OCI-M1 (cell line): ENCODE data around the gene NR1H4.
"Not testable (repeated sequence)": the region's sequence is repeated elsewhere in the genome, so short reads cannot be mapped to it uniquely, and the experiment has no call there.

Experiments used
- DNase-seq: peaks from one replicate; lab custom pipeline; 2025; lab: John Stamatoyannopoulos, UW

NR1H4 gene

DNA sequence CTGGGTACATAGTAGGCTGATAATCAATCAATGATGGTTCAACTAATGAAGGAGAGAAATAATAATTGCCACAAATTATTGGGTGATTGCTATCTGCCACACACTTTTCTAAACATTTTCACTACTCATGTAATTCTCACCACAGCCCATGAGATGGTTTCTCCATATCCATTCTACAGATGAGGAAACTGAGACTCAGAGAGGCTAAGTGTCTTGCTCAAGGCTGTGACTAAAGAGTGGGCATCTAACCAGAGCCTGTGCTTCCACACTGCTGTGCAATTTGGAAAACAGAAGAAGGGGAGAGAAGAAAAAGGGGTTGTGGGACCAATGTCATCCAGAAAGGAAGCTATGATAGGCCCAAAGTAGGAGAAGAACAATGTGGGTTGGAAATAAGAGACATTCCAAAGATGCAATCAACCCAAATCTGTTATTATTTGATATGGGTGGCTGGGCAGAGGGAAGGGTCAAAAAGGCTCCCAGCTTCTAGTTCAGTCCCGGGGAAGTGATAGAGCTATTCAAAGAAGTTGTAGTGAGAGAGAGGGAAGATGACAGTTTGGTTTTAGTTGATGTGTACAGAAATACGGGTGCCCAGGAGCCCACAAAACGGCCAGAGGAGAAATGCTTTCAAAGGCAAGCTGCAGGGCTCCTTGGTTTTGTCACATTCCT lies 483 bp upstream of the NR1H4 start:
- DNase-seq, result no peak

DNA sequence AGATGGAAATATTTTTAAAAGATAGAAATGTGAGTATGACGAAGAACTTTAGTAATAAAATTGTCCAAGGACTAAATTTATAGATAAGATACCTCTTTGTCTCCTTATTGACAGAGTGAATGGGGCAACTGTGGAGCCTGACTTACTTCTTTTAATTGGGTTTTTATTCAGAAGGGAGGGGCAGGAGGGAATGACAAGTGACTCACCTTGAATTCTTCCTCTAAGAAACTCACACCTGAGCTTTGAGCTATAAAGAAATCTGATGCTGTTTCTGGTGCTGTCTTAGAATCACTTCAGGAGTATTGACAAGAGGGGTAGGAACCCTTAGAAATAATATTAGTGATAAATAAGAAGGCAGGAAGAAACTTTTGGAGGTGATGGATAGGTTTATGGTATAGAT lies 951 bp downstream of the NR1H4 start:
- no peak for DNase-seq

DNA sequence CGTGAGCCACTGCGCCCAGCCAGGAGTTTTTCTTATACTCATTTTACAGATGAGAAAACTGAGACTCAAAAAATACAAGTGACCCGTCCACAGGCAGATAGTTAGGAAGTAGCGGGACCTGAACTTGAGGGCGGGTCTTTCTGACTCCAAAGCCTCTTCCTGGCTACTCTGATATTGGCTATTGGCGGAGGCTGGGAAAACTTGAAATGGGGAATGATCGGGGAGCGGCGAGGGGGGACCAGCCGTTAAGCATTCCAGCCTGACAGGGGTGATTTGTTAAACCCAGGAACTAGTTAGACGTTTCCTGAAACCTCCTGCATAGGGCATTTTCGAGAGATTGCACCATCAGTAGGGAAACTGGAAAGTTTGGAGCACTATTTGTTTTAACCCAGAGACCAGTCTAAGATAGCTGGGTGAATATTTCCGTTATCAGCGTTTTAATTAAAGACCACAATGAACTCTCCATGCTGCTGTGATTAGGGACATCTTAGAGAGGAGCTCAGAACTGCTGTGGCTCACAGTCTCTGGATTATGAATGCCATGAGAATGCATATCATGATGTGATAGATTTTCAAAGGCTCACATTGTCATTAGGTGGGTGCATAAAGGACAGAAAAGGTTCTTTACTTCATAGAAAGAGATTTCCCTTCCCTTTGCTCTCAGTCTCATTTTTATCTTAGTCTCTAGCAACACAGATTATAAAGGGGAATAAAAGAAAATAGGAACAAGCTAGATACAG lies 2.5 kb downstream of the NR1H4 start:
- DNase-seq, result no peak

DNA sequence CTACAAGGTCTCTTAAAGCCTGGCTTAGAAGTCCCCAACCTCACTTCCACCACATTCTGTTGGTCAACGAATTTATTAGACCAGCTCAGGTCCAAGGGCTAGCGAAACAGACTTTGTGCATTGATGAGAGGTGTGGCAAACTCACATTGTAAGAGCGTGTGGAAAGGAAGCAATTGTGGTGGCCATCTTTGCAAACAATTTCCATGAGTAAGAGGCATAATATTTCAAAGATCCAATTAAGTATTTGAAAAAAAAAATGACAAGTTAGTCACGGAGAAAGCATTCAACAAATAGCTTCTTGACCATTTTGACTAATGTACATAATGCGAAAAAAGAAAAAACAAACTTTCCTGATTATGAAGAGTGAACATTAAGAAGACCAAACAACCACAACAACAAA lies 7.4 kb downstream of the NR1H4 start:
- DNase-seq, result no peak

DNA sequence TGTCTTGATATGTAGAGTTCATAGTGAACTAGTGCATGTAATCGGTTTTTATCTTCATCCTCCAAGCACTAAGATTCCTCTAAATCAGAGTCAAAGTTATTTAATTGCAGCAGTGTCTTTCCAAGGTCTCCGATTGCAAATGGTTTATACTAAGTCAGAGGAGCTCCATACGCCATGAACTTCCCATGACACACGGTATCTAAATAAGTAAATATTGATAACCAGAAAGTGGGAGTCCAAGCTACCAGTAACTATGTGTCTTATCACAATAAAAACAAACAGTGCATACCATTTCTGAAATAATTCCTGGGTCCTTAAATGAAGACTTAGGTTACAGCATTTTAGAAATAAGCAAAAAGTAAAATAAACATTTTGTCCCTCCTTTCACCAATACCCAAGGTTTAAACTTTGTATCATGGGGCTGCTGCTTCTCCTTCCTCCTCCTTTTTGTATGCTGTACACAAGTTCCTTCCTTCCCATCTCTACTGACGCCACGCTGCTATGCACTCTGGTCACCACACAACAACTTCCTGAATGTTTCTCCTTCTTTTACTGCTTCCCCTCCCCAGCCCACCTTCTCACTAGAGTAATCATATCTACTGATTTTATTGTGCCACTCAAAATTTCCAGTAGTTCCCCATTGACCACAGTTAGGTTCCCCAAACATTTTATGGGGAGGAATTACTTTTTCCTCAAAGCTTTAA lies 10.7 kb downstream of the NR1H4 start:
- no peak for DNase-seq

DNA sequence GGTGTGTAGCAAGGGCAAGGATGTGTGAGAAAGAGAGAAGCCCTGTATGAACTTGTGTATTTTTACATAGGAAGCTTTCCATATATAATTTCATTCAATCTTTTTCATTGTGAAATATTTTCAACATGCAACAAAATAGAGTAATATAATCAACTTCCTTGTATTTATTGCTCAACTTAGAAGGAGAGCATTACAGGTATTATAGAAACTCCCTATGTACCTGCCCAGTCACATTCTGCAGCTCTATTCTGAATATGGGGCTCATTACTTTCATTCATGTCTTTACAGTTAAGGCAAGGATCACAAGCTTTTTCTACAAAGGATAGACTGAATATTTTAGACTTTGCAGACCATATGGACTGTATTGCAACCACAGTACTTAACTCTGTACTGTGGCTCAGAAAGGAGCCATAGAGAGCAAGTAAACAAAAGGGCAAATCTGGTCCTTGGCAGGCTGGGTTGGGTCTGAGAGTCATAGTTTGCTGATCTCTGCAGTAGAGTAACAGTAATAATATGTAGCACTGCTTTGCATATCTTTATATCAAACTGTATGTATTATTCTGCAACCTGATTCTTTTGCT lies 11.3 kb downstream of the NR1H4 start:
- DNase-seq, result no peak

DNA sequence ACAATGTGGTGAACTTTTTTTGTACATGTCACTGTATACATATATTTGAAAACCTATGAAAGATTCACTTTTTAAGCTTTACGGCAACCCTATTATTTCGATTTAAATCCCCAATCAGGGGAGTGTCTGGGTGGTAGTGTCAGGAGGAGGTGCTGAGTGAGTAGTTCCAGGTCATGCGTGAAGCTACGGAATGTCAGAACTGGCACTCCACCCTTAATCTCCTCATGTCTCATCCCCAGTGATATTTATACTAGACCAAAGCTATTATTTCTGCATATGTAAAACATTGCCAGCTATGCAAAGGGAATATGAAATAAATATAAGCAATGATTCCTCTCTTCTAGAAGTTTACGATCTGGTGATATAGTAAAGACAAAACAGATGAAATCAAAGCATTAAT lies 12.3 kb downstream of the NR1H4 start:
- DNase-seq, result no peak

DNA sequence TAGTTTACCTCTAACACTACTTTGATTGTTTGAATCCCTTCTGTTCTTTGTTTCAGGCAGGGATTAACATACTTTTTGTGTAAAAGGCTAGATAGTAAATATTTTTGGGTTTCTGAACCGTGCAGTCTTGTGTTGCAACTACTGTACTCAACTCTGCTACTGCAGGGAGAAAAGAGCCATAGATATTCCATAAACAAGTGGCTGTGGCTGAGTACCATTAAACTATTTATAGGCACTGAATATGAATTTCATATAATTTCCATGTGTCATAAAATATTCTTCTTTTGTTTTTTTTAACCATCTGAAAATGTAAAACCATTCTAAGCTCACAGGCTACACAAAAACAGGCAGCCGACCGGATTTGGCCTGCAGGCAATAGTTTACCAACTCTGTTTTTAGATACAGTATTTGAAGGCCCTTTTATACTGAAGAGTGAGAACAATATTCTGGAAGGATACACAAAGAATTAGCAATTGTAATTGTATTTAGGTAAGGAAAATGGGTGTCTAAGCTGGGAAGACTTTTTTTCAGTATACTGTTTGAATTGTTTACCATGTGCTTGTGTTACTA lies 15.7 kb downstream of the NR1H4 start:
- no peak for DNase-seq

DNA sequence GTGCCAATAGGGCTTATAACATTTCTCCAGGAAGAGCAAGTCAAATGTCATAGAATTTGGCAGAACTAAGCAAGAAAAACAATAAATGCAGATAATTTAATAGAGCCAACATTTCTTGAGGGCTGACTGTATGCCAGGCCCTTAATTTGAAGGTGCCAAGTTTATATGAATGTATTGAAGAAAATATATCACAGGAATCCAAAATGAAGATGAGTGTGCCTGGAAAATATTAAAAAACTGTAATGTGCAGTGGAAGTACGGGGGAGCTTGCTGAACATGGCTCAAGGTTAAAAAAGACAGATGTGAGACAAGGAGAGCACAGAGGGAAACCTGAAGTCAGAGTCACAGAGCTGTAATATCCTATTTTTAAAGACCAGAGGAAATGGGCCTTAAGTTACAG lies 16.4 kb downstream of the NR1H4 start:
- no peak for DNase-seq

DNA sequence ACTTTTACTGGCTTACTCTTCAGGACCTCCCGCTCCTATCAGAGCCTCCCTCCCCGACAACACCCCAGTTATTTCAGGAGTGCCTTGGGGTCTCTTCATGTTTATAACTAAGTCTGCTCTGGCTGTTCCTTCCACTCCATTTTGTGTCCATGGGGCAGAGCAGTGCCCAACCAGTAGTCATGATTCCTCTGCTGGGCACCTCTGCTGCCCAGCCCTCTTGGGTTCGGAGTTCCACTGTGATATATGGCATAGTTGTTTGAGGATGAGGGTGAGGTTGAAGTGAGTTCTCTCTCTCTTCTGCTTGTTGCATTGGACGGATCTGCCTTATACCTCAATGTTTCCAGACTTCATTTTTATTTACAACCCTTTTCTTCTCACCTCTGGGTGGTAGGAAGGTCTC lies 17.4 kb downstream of the NR1H4 start:
- no peak for DNase-seq

DNA sequence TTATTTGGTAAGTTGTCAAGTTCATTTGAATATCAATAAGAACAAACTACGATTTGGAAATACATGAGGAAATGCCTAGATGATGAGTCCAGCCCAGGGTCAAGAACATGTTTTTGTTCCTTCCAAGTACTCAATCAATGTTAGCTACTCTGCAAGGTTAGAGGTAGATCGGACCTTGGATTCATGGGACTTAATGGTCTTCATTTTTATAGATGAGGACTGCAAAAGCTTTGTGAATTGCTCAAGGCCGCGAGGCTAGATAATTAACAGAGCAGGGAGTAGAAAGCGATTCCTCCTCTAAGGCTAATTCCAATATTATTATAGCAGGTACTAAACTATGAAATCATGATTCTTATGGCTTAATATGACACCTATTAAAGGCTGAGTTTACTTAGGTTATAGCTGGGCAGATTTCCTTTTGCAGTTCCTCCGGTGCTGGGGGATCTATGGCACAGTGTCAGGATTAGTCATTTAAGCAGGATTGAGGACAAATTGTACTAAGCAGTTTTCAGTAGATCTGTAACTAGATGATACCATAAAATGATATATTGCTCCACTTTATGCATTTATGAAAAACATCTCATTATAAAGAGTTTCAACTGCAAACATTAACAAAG lies 19.8 kb downstream of the NR1H4 start:
- no peak for DNase-seq

DNA sequence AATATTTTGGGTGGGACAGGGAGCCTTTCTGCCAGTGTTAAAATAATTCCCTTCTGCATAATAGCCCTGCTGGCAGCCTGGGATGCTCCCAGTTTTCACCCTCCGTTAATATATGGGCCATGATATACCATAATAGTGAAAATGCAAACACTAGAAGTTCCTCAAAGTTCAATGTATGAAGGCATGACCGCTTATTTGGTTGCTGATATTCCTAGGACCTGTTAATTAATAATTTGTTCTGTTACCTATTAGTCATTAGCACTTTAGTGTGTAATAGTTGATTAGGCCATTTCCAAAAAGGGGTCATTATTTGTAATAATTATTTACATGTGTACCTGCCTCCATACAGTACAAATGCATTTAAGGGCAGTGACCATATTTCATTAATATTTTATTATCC lies 20.4 kb downstream of the NR1H4 start:
- no peak for DNase-seq

DNA sequence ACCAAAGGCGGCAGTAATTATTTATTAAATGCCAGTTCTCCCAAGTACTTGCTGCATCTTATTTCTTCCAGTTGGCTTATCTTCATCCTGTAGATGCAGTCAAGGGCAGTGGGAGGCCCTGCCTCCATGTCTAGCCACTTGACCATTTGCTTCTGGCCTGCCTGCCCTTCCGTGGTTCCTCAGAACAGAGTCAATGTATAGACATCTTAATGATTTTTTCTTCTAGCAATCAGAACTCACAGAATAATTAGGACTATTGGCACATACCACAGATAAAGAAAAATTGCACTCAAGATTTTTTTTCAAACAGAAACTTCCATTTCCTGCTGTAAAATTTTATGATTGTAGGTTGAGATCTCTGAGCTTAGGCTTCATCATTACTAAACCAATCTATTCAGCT lies 20.9 kb downstream of the NR1H4 start:
- no peak for DNase-seq

DNA sequence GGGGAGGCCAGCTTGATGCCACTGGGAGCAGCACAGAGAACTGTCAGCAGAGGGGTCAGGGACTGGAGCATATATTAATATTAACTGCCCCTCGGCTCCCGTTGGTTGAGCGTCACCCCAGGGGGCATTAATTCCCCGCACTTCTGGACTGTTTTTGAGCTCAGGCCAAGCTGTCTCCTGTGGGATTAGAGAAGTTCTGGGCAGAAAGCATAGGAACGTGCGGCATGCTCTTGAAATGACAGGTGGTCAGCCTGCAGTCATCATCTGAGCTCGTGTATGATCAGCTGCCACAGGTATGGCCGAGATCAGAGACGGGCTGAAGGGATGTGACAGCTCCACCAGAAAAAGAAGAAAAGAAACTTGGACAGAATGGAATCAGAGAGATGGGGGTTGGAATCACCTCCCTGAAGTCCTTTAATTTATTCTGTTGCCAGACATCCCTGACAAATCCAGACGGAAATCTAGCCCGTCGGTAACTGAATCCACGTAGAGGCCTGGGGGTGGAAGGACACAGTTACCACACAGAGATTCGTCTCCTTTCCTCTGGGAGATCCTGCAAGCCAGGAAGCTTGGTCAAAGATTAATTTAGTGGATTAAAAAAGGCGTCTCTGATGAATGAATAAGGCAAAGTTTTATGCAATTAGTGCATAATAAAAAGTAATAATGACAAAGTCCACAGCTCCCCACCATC lies 23.6 kb downstream of the NR1H4 start:
- no peak for DNase-seq

DNA sequence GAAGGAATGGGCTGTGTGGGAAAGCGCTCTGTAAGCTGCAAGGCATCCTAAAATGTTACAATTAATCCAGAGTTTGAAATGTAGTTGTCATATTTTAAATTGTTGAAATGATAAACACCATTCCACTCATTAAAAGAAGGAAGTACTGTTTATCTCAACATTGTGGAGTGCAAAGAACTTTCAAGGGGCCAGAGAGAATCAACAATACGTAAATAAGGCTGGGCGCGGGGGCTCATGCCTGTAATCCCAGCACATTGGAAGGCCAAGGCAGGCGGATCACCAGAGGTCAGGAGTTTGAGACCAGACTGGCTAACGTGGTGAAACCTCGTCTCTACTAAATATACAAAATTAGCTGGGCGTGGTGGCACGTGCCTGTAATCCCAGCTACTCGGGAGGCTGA lies 24.5 kb downstream of the NR1H4 start:
- no peak for DNase-seq

DNA sequence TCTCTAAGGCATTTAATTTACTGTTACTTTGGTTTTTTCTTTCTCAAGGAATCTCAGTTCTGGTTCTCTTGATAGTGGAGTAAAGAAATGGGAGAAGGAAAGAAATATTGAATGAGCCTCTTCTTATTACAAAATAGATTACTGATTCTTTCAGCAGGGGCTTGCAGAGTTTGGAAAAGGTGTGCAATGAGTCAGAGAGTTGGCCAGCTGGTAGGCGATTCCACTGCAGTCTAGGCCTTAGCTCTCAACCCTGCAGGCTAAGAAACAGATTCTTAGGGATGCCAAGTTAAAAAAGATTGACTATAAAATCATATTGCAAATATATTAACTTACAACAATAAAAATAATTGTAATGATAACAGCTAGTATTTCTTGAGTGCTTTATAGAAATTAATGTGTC lies 25.8 kb downstream of the NR1H4 start:
- no peak for DNase-seq

DNA sequence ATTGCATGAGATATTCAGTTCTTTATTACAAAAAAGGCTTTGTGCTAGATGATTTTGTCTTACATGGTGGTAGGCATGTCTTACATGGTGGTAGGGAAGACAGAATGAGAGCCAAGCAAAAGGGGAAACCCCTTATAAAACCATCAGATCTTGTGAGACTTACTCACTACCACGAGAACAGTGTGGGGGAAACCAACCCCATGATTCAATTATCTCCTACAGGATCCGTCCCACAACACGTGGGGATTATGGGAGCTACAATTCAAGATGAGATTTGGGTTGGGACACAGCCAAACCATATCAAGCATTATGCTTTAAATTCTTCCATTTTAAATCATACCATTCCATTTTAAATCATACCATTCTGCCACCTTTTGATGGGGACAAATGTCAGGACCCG lies 29.1 kb downstream of the NR1H4 start:
- not testable (repeated sequence) for DNase-seq

DNA sequence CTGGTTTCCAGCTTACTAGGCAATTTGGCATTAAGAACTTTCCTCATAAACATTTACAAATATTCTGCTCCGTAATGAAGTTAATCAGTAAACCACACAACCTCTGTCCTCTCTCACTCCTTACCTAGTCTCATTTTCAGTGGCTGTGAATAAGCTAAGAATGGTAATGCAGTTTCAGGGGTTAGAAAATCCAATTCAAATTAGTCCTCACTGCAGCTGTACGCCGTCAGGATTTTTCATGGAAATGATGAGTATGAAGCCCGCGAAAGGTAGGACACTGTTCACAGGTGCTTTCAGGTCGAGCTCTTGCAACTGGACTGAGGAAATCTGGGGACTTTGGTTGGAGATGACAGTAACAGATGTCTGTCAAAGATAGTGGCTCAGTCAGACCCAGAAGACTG lies 29.6 kb downstream of the NR1H4 start:
- DNase-seq, result no peak

DNA sequence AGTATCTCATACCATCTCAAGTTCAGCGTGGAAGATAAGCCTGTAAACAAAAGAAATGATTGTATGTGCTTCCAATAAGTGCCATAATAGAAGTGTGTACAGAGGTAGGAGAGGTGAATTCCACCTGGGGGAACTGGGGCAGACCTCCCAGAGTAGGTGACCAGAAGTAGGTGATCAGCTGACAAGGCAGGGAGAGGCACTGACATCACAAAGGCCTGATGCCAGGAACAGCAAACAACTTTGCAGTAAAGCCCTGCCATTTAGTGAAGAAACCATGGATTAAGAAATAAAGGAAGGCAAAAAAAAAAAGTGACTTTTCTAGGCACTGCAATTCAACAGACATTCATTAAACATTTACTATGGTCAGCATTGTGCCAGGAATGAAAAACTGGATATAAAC lies 31.1 kb downstream of the NR1H4 start:
- DNase-seq, result no peak

DNA sequence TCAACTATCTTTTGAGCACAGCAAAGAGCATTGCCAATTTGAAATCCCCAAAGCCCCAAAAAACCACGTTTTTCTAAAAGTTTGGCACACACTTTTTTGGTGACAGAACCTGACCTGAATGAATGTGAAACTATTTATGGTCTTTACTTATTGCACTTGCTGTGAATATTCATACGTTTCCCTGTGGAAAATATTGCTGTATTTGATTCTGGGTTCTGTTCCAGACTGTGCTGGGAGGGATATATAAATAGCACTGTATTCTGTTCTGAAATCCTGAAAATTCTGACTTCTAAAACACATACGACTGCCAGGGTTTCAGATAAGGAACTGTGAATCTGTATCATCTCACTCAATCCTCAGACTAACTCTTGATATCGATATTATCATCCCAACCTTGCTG lies 35.1 kb downstream of the NR1H4 start:
- no peak for DNase-seq

DNA sequence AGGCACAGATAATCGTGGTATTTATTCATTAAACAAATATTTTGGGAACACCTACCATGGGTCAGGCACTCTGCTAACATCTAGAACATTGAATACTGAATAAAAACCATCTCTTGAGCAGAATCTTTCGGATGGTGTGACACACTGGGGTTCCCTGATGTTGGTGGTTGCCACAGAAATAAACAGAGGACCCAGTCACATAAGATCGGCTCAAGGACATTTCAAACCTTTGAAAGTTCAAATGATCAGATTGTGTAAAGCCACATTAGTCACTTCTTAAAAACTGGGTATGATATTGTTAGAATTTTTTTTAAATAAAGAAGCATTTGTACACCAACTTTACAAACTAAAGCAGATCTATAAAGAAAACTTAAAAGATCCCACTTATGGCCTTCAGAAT lies 39.0 kb downstream of the NR1H4 start:
- no peak for DNase-seq

DNA sequence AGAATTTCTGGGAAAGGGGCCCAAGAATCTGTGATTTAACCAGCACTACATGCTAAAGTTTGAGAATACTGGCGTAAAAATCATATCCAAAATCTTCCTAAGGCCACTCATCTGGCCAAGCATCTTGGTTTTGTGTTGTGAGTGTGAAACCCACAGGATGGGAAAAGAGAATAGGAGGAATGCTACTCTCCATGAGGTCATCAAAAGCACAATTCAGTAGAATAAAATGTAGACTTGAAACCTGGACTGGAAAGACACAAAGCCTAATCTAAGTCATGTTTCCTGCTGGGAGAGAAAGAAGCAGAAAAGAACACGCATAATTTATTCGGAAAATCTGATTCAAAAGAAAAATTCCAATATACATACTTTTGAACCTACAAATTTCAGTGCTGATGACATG lies 42.3 kb downstream of the NR1H4 start:
- DNase-seq, result no peak
